T-helper 2 cell treated with Interferon-gamma antibody and Interleukin-4, amounts not matched to agents 5 μg/mL and 100 μg/mL, for 36 hours (primary cell): ENCODE measurements around the gene HDAC7.
A peak's percentile ranks its signal among the peaks of the same experiment; 100 is the strongest.

Experiments
- DNase-seq: peaks from one replicate; pipeline ENCODE4 v3.0.0; 2021; ENCODE audit warnings: low spot score
- H3K27ac Mint-ChIP-seq: one replicate; pipeline ENCODE4 v1.8.0; 2021; ENCODE audit warnings: mild to moderate bottlenecking, mixed read lengths
- H3K27me3 Mint-ChIP-seq: one replicate; pipeline ENCODE4 v1.8.0; 2021; ENCODE audit warnings: low read depth, mixed read lengths
- H3K36me3 Mint-ChIP-seq: one replicate; pipeline ENCODE4 v1.8.0; 2021; ENCODE audit warnings: low read depth, mixed read lengths
- H3K4me1 Mint-ChIP-seq: one replicate; pipeline ENCODE4 v1.8.0; 2021; ENCODE audit warnings: low read depth, mixed read lengths
- H3K4me3 Mint-ChIP-seq: one replicate; pipeline ENCODE4 v1.8.0; 2022; ENCODE audit warnings: mild to moderate bottlenecking, moderate library complexity, mixed read lengths
- H3K9me3 Mint-ChIP-seq: one replicate; pipeline ENCODE4 v1.8.0; 2021; ENCODE audit warnings: mixed read lengths

The HDAC7 gene

GRCh38 chr12:47805417-47805816 is 14.3 kb downstream of the HDAC7 start:
- no peaks in the 10 kb centered on the region for H3K9me3 Mint-ChIP-seq
- peaks cover 83% of the 10 kb centered on the region for H3K4me1 Mint-ChIP-seq
- no peaks in the 10 kb centered on the region for H3K27me3 Mint-ChIP-seq
- H3K36me3 Mint-ChIP-seq, result peaks cover 36% of the 10 kb centered on the region
- peak overlapping the region; percentile 68 for H3K27ac Mint-ChIP-seq
- H3K4me3 Mint-ChIP-seq, result peak overlapping the region; percentile 46
- DNase-seq, result no peak

- no peak for DNase-seq
- Mint-ChIP-seq H3K27ac (peak overlapping the region; percentile 85), H3K4me1 (peaks cover 82% of the 10 kb centered on the region), H3K36me3 (peaks cover 39% of the 10 kb centered on the region), H3K4me3 (peak overlapping the region; percentile 23), H3K9me3 (no peaks in the 10 kb centered on the region), H3K27me3 (no peaks in the 10 kb centered on the region)
Measured at GRCh38 chr12:47804171-47804570, 15.5 kb downstream of the HDAC7 start.

- Mint-ChIP-seq H3K9me3 (no peaks in the 10 kb centered on the region), H3K36me3 (peaks cover 44% of the 10 kb centered on the region), H3K27me3 (no peaks in the 10 kb centered on the region), H3K27ac (peak overlapping the region; percentile 85), H3K4me3 (peak overlapping the region; percentile 68), H3K4me1 (peaks cover 77% of the 10 kb centered on the region)
- no peak for DNase-seq
Measured at GRCh38 chr12:47803191-47803875, 16.4 kb downstream of the HDAC7 start.

GRCh38 chr12:47802312-47802711 is 17.4 kb downstream of the HDAC7 start:
- peak overlapping the region; percentile 28 for H3K4me3 Mint-ChIP-seq
- peak overlapping the region; percentile 85 for H3K27ac Mint-ChIP-seq
- no peak for DNase-seq
- no peaks in the 10 kb centered on the region for H3K9me3 Mint-ChIP-seq
- H3K4me1 Mint-ChIP-seq, result peaks cover 69% of the 10 kb centered on the region
- peaks cover 52% of the 10 kb centered on the region for H3K36me3 Mint-ChIP-seq
- no peaks in the 10 kb centered on the region for H3K27me3 Mint-ChIP-seq

- Mint-ChIP-seq H3K4me1 (peaks cover 64% of the 10 kb centered on the region), H3K27me3 (no peaks in the 10 kb centered on the region), H3K36me3 (peaks cover 51% of the 10 kb centered on the region), H3K9me3 (no peaks in the 10 kb centered on the region), H3K27ac (peak overlapping the region; percentile 85), H3K4me3 (peak overlapping the region; percentile 28)
- DNase-seq, result no peak
Measured at GRCh38 chr12:47801904-47802246, 17.8 kb downstream of the HDAC7 start.

- no peak overlapping the region for H3K4me3 Mint-ChIP-seq
- H3K36me3 Mint-ChIP-seq, result peaks cover 48% of the 10 kb centered on the region
- no peak for DNase-seq
Measured at GRCh38 chr12:47801170-47801903, 18.4 kb downstream of the HDAC7 start.

GRCh38 chr12:47800582-47800981 is 19.1 kb downstream of the HDAC7 start:
- Mint-ChIP-seq H3K27ac (peak overlapping the region; percentile 76), H3K4me3 (no peak overlapping the region), H3K36me3 (peaks cover 48% of the 10 kb centered on the region)

More at GRCh38 chr12:47801170-47801903, 18.4 kb downstream of the HDAC7 start:
- H3K4me1 Mint-ChIP-seq, result peaks cover 59% of the 10 kb centered on the region
- no peaks in the 10 kb centered on the region for H3K9me3 Mint-ChIP-seq
- no peaks in the 10 kb centered on the region for H3K27me3 Mint-ChIP-seq
- peak overlapping the region; percentile 85 for H3K27ac Mint-ChIP-seq

GRCh38 chr12:47799357-47799955 is 20.2 kb downstream of the HDAC7 start:
- H3K36me3 Mint-ChIP-seq, result peaks cover 44% of the 10 kb centered on the region
- H3K4me3 Mint-ChIP-seq, result no peak overlapping the region
- no peak overlapping the region for H3K27ac Mint-ChIP-seq
- peaks cover 41% of the 10 kb centered on the region for H3K4me1 Mint-ChIP-seq
- no peak for DNase-seq
- H3K27me3 Mint-ChIP-seq, result no peaks in the 10 kb centered on the region
- no peaks in the 10 kb centered on the region for H3K9me3 Mint-ChIP-seq

More at GRCh38 chr12:47800582-47800981, 19.1 kb downstream of the HDAC7 start:
- no peaks in the 10 kb centered on the region for H3K9me3 Mint-ChIP-seq
- H3K4me1 Mint-ChIP-seq, result peaks cover 52% of the 10 kb centered on the region
- no peak for DNase-seq
- H3K27me3 Mint-ChIP-seq, result no peaks in the 10 kb centered on the region

- Mint-ChIP-seq H3K27me3 (no peaks in the 10 kb centered on the region), H3K27ac (no peak overlapping the region), H3K36me3 (peaks cover 43% of the 10 kb centered on the region), H3K4me1 (peaks cover 31% of the 10 kb centered on the region), H3K9me3 (no peaks in the 10 kb centered on the region), H3K4me3 (no peak overlapping the region)
- no peak for DNase-seq
Measured at GRCh38 chr12:47798382-47798948, 21.2 kb downstream of the HDAC7 start.

GRCh38 chr12:47797441-47797840 is 22.3 kb downstream of the HDAC7 start:
- Mint-ChIP-seq H3K4me1 (peaks cover 21% of the 10 kb centered on the region), H3K27me3 (no peaks in the 10 kb centered on the region), H3K9me3 (no peaks in the 10 kb centered on the region), H3K27ac (peak overlapping the region; percentile 57), H3K4me3 (no peak overlapping the region), H3K36me3 (peaks cover 41% of the 10 kb centered on the region)
- no peak for DNase-seq

GRCh38 chr12:47795814-47796411 is 23.8 kb downstream of the HDAC7 start:
- DNase-seq, result no peak
- no peaks in the 10 kb centered on the region for H3K27me3 Mint-ChIP-seq
- no peak overlapping the region for H3K27ac Mint-ChIP-seq
- peaks cover 44% of the 10 kb centered on the region for H3K36me3 Mint-ChIP-seq
- H3K4me3 Mint-ChIP-seq, result no peak overlapping the region
- no peaks in the 10 kb centered on the region for H3K9me3 Mint-ChIP-seq
- peaks cover 10% of the 10 kb centered on the region for H3K4me1 Mint-ChIP-seq

GRCh38 chr12:47795121-47795813 is 24.4 kb downstream of the HDAC7 start:
- H3K4me3 Mint-ChIP-seq, result no peak overlapping the region
- H3K4me1 Mint-ChIP-seq, result peaks cover 10% of the 10 kb centered on the region

GRCh38 chr12:47794679-47795078 is 25.0 kb downstream of the HDAC7 start:
- Mint-ChIP-seq H3K27me3 (no peaks in the 10 kb centered on the region), H3K36me3 (peaks cover 49% of the 10 kb centered on the region), H3K27ac (no peak overlapping the region), H3K4me3 (no peak overlapping the region), H3K9me3 (no peaks in the 10 kb centered on the region), H3K4me1 (peaks cover 8% of the 10 kb centered on the region)
- DNase-seq, result no peak

More at GRCh38 chr12:47795121-47795813, 24.4 kb downstream of the HDAC7 start:
- H3K36me3 Mint-ChIP-seq, result peaks cover 48% of the 10 kb centered on the region
- no peak overlapping the region for H3K27ac Mint-ChIP-seq
- no peaks in the 10 kb centered on the region for H3K9me3 Mint-ChIP-seq
- no peak for DNase-seq
- no peaks in the 10 kb centered on the region for H3K27me3 Mint-ChIP-seq
